Measurements from ENCODE around the gene FAM43A. TPM values are rescaled to one million over a fixed set of nuclear protein-coding genes. Genes with fewer than 3 reads are reported as not detected.

The FAM43A gene, protein sequence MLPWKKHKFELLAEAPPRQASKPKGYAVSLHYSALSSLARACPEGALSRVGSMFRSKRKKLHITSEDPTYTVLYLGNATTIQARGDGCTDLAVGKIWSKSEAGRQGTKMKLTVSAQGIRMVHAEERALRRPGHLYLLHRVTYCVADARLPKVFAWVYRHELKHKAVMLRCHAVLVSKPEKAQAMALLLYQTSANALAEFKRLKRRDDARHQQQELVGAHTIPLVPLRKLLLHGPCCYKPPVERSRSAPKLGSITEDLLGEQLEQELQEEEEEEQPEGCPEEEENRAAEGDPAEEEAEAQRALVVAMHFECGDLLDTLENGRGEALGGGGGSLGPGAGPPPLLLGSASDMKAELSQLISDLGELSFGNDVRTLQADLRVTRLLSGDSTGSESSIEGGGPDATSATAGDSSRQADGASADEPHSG
- 1 to 10 TPM; 7.4 to 8.5 TPM for total RNA-seq

- H3K27me3 Mint-ChIP-seq: peaks cover 14% of the 10 kb centered on the region
- peak within 1 kb of the TSS; percentile 91 for H3K4me3 Mint-ChIP-seq
- peak; percentile 87 for DNase-seq
- CTCF ChIA-PET: interaction anchor here (0.7 to 4.1 kb wide), 8 partner anchors 10 to 585 kb away, joined by 3 to 131 read pairs (median 5); partner anchors contain the start of genes LSG1 and XXYLT1
- POLR2A ChIA-PET: interaction anchor here (0.8 to 6.8 kb wide), 3 partner anchors 12 to 585 kb away, joined by 4 to 107 read pairs (median 5); partner anchors contain the start of genes LSG1 and XXYLT1
- peak within 1 kb of the TSS; percentile 85 for H3K27ac Mint-ChIP-seq
- H3K9me3 Mint-ChIP-seq: no peaks in the 10 kb centered on the region
- H3K4me1 Mint-ChIP-seq (ENCODE audit: low read depth): peaks cover 63% of the 10 kb centered on the region
- intact Hi-C loops (cut with micrococcal nuclease): loop anchor here (1.0 to 10.0 kb wide), 11 partner anchors 11 to 1221 kb away; partner anchors contain the start of genes ACAP2, ATP13A3, PPP1R2 and TNK2
- peaks cover 2% of the 10 kb centered on the region for H3K36me3 Mint-ChIP-seq
These were observed at the start of gene FAM43A for GRCh38 chr3:194685718-194686413. FAM43A (plus strand) TSS chr3:194685883; CDS start chr3:194686827, 944 bp downstream.

DNA sequence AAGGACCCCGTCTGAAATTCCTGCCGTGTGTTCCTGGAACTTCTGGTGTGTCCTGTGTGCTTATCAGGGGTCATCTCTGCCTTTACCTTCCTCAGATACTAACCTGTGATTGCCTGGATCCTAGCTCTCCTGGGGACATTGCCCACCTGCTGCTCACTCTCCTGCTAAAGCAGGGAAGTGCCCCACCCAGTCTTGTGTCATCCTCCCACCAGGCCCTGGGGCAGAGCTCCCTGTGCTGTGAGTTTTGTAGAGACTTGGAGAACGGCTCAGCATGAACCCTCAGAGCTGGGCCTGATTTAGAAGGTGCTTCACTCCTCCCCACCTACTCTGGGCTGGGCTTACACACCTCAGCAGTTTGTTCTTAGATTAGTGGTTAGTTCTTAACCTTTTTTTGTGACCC is 48.6 kb upstream of the FAM43A start:
- Mint-ChIP-seq H3K27me3 (no peaks in the 10 kb centered on the region), H3K27ac (no peak overlapping the region), H3K4me3 (no peak overlapping the region), H3K4me1 (ENCODE audit: low read depth) (peaks cover 9% of the 10 kb centered on the region), H3K9me3 (no peaks in the 10 kb centered on the region), H3K36me3 (peaks cover 14% of the 10 kb centered on the region)
- POLR2A ChIA-PET: no interaction called here
- CTCF ChIA-PET: interaction anchor here (0.9 kb wide), 1 partner anchor 35 kb away, joined by 3 read pairs; the partner anchor contains the start of gene LSG1
- intact Hi-C loops (cut with micrococcal nuclease): loop anchor here (1.0 to 10.0 kb wide), 2 partner anchors 8 to 302 kb away; no protein-coding TSS in a partner anchor
- DNase-seq: no peak

GRCh38 chr3:194637541-194638400 is 47.9 kb upstream of the FAM43A start:
- Mint-ChIP-seq H3K27me3 (no peaks in the 10 kb centered on the region), H3K36me3 (peaks cover 18% of the 10 kb centered on the region), H3K4me1 (ENCODE audit: low read depth) (peaks cover 9% of the 10 kb centered on the region), H3K4me3 (no peak overlapping the region), H3K9me3 (no peaks in the 10 kb centered on the region), H3K27ac (no peak overlapping the region)
- DNase-seq: no peak
- ChIA-PET POLR2A (interaction anchor here (1.4 kb wide), 1 partner anchor 13 kb away, joined by 4 read pairs; no protein-coding TSS in a partner anchor), CTCF (interaction anchor here (0.9 to 1.3 kb wide), 2 partner anchors 33 to 35 kb away, joined by 3 read pairs; partner anchors contain the start of gene LSG1)
- intact Hi-C loops (cut with micrococcal nuclease): loop anchor here (1.0 to 10.0 kb wide), 2 partner anchors 8 to 303 kb away; no protein-coding TSS in a partner anchor

GRCh38 chr3:194638991-194639605 is 46.6 kb upstream of the FAM43A start:
- ChIA-PET POLR2A (interaction anchor here (1.4 kb wide), 1 partner anchor 12 kb away, joined by 4 read pairs; no protein-coding TSS in a partner anchor), CTCF (interaction anchor here (0.6 to 1.5 kb wide), 6 partner anchors 13 to 912 kb away, joined by 3 to 5 read pairs (median 3); partner anchors contain the start of gene XXYLT1)
- H3K4me1 Mint-ChIP-seq (ENCODE audit: low read depth): peaks cover 4% of the 10 kb centered on the region
- H3K36me3 Mint-ChIP-seq: peaks cover 28% of the 10 kb centered on the region
- DNase-seq: no peak
- no peak overlapping the region for H3K27ac Mint-ChIP-seq
- no peaks in the 10 kb centered on the region for H3K9me3 Mint-ChIP-seq
- no peaks in the 10 kb centered on the region for H3K27me3 Mint-ChIP-seq
- intact Hi-C loops (cut with micrococcal nuclease): loop anchor here (10.0 kb wide), 1 partner anchor 304 kb away; no protein-coding TSS in a partner anchor
- H3K4me3 Mint-ChIP-seq: no peak overlapping the region

- Mint-ChIP-seq H3K9me3 (no peaks in the 10 kb centered on the region), H3K4me1 (ENCODE audit: low read depth) (peaks cover 7% of the 10 kb centered on the region), H3K4me3 (no peak overlapping the region), H3K27me3 (no peaks in the 10 kb centered on the region), H3K27ac (no peak overlapping the region), H3K36me3 (peaks cover 40% of the 10 kb centered on the region)
- ChIA-PET CTCF (interaction anchor here (1.1 to 1.4 kb wide), 2 partner anchors 12 to 29 kb away, joined by 3 read pairs; no protein-coding TSS in a partner anchor), POLR2A (no interaction called here)
- DNase-seq: peak; percentile 37
- intact Hi-C loops (cut with micrococcal nuclease): no loop called here
These were observed 44.9 kb upstream of the FAM43A start for GRCh38 chr3:194640829-194641228.

DNA sequence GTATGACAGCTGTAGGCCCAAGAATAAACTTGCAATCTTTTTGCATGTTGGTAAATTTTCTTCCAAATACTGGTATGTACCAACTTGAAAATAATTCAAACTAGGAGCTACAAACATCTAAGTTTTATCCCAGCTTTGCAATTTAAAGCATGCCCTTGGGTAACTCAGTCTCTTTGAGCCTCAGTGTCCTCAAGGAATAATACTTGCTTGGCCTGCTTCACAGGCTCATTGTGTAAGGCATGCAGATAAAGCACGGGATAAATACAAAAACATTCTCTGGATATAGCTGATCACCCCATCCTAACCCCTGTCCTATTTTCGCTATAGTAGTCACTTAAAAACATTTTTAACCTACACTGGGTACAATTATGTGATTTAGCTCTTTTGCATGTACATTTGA is 42.9 kb upstream of the FAM43A start:
- H3K27ac Mint-ChIP-seq: no peak overlapping the region
- intact Hi-C loops (cut with micrococcal nuclease): no loop called here
- no peak overlapping the region for H3K4me3 Mint-ChIP-seq
- H3K9me3 Mint-ChIP-seq: no peaks in the 10 kb centered on the region
- CTCF ChIA-PET: interaction anchor here (0.6 to 2.4 kb wide), 6 partner anchors 10 to 464 kb away, joined by 3 to 14 read pairs (median 3); partner anchors contain the start of genes LSG1 and TMEM44
- POLR2A ChIA-PET: interaction anchor here (0.5 kb wide), 1 partner anchor 226 kb away, joined by 3 read pairs; no protein-coding TSS in a partner anchor
- H3K36me3 Mint-ChIP-seq: peaks cover 50% of the 10 kb centered on the region
- peaks cover 14% of the 10 kb centered on the region for H3K4me1 Mint-ChIP-seq (ENCODE audit: low read depth)
- H3K27me3 Mint-ChIP-seq: no peaks in the 10 kb centered on the region
- no peak for DNase-seq

DNA sequence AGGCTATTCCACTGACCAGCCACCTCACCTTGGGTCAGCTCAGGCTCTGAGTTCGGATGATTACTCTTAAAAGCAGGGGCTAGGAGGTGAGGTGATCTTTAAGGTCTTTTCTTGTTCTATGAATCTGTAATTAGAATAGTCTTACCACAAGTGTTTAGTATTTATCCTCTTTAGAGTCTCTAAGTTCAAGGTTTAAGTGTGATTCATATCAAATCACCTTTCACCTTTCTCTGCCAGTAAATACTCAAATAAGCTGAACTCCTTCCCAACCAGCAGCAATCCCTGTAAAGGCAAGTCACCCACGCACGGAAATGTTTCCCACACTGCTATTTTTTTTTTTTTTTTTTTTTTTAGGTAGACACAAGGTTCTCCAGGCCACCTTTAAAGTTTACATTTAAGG is 37.9 kb upstream of the FAM43A start:
- peaks cover 67% of the 10 kb centered on the region for H3K36me3 Mint-ChIP-seq
- POLR2A ChIA-PET: no interaction called here
- CTCF ChIA-PET: no interaction called here
- no peaks in the 10 kb centered on the region for H3K27me3 Mint-ChIP-seq
- no peak overlapping the region for H3K4me3 Mint-ChIP-seq
- intact Hi-C loops (cut with micrococcal nuclease): no loop called here
- peaks cover 11% of the 10 kb centered on the region for H3K4me1 Mint-ChIP-seq (ENCODE audit: low read depth)
- H3K27ac Mint-ChIP-seq: peak overlapping the region; percentile 49
- H3K9me3 Mint-ChIP-seq: no peaks in the 10 kb centered on the region
- DNase-seq: no peak

GRCh38 chr3:194654443-194654842 is 31.2 kb upstream of the FAM43A start:
- H3K4me1 Mint-ChIP-seq (ENCODE audit: low read depth): peaks cover 21% of the 10 kb centered on the region
- no peaks in the 10 kb centered on the region for H3K27me3 Mint-ChIP-seq
- intact Hi-C loops (cut with micrococcal nuclease): loop anchor here (1.0 to 2.0 kb wide), 3 partner anchors 9 to 70 kb away; no protein-coding TSS in a partner anchor
- ChIA-PET POLR2A (interaction anchor here (1.3 kb wide), 1 partner anchor 18 kb away, joined by 3 read pairs; no protein-coding TSS in a partner anchor), CTCF (interaction anchor here (0.6 kb wide), 1 partner anchor 17 kb away, joined by 3 read pairs; the partner anchor contains the start of gene LSG1)
- H3K27ac Mint-ChIP-seq: peak overlapping the region; percentile 83
- peak overlapping the region; percentile 11 for H3K4me3 Mint-ChIP-seq
- H3K9me3 Mint-ChIP-seq: no peaks in the 10 kb centered on the region
- DNase-seq: no peak
- peaks cover 66% of the 10 kb centered on the region for H3K36me3 Mint-ChIP-seq

GRCh38 chr3:194657439-194657838 is 28.2 kb upstream of the FAM43A start:
- Mint-ChIP-seq H3K27me3 (no peaks in the 10 kb centered on the region), H3K9me3 (no peaks in the 10 kb centered on the region), H3K4me1 (ENCODE audit: low read depth) (peaks cover 32% of the 10 kb centered on the region), H3K27ac (no peak overlapping the region), H3K4me3 (no peak overlapping the region), H3K36me3 (peaks cover 58% of the 10 kb centered on the region)
- no peak for DNase-seq
- intact Hi-C loops (cut with micrococcal nuclease): no loop called here
- CTCF ChIA-PET: interaction anchor here (1.3 to 7.1 kb wide), 2 partner anchors 10 to 14 kb away, joined by 3 to 49 read pairs; partner anchors contain the start of gene LSG1
- POLR2A ChIA-PET: no interaction called here

GRCh38 chr3:194658477-194659242 is 27.0 kb upstream of the FAM43A start:
- no peak overlapping the region for H3K4me3 Mint-ChIP-seq
- no peak for DNase-seq
- no peaks in the 10 kb centered on the region for H3K27me3 Mint-ChIP-seq
- H3K4me1 Mint-ChIP-seq (ENCODE audit: low read depth): peaks cover 28% of the 10 kb centered on the region
- peaks cover 50% of the 10 kb centered on the region for H3K36me3 Mint-ChIP-seq
- ChIA-PET CTCF (interaction anchor here (0.9 to 7.1 kb wide), 2 partner anchors 13 to 25 kb away, joined by 3 to 49 read pairs; partner anchors contain the start of genes LSG1 and TMEM44), POLR2A (no interaction called here)
- intact Hi-C loops (cut with micrococcal nuclease): no loop called here
- H3K27ac Mint-ChIP-seq: no peak overlapping the region
- H3K9me3 Mint-ChIP-seq: no peaks in the 10 kb centered on the region

Measured in activated CD4-positive, alpha-beta memory T cell treated with anti-CD3 and anti-CD28 coated beads for 36 hours (primary cell).